Measurements from ENCODE around the gene NUPR1.
"Not testable (repeated sequence)": the region's sequence is repeated elsewhere in the genome, so short reads cannot be mapped to it uniquely, and the experiment has no call there.

NUPR1 gene

GRCh38 chr16:28553776-28554633, 15.2 kb upstream of the NUPR1 start, which contains the start of gene SGF29:
Gene SGF29, plus strand, starts transcription at chr16:28553920. Its CDS starts 27,150 bp downstream, at chr16:28581070.
- no peaks in the 10 kb centered on the region for H3K27me3 ChIP-seq (ENCODE audit: insufficient read depth, insufficient read length)
- TF ChIP-seq YY1 (IDR thresholded peaks at IDR 0.05; ENCODE audit: insufficient read depth, insufficient read length) (no peak), SUZ12 (IDR thresholded peaks at IDR 0.05; ENCODE audit: extremely low read depth, insufficient read depth, insufficient read length) (no peak), ZNF274 (IDR thresholded peaks at IDR 0.05; ENCODE audit: low read depth, low read length) (no peak)
- H3K4me1 ChIP-seq (ENCODE audit: insufficient read depth, insufficient read length), result peaks cover 2% of the 10 kb centered on the region
- peak; percentile 85 for DNase-seq (ENCODE audit: low read depth, low spot score)
- peak within 1 kb of the TSS; percentile 79 for H3K4me3 ChIP-seq (ENCODE audit: insufficient read length, low read depth)
- H3K36me3 ChIP-seq (ENCODE audit: insufficient read depth, insufficient read length, low read length), result peaks cover 18% of the 10 kb centered on the region
- H3K9ac ChIP-seq (ENCODE audit: insufficient read length, low read depth), result peak within 1 kb of the TSS; percentile 89
- no peaks in the 10 kb centered on the region for H3K9me3 ChIP-seq (ENCODE audit: insufficient read depth, low read length)

GRCh38 chr16:28549301-28549899, 10.6 kb upstream of the NUPR1 start:
- H3K27me3 ChIP-seq (ENCODE audit: insufficient read depth, insufficient read length), result no peaks in the 10 kb centered on the region
- TF ChIP-seq SUZ12 (IDR thresholded peaks at IDR 0.05; ENCODE audit: extremely low read depth, insufficient read depth, insufficient read length), result no peak
- TF ChIP-seq YY1 (IDR thresholded peaks at IDR 0.05; ENCODE audit: insufficient read depth, insufficient read length), result no peak
- TF ChIP-seq ZNF274 (IDR thresholded peaks at IDR 0.05; ENCODE audit: low read depth, low read length), result no peak
- no peak overlapping the region for H3K4me3 ChIP-seq (ENCODE audit: insufficient read length, low read depth)
- no peaks in the 10 kb centered on the region for H3K9me3 ChIP-seq (ENCODE audit: insufficient read depth, low read length)
- no peak overlapping the region for H3K9ac ChIP-seq (ENCODE audit: insufficient read length, low read depth)
- no peaks in the 10 kb centered on the region for H3K36me3 ChIP-seq (ENCODE audit: insufficient read depth, insufficient read length, low read length)
- no peak for DNase-seq (ENCODE audit: low read depth, low spot score)
- peaks cover 2% of the 10 kb centered on the region for H3K4me1 ChIP-seq (ENCODE audit: insufficient read depth, insufficient read length)

- DNase-seq (ENCODE audit: low read depth, low spot score), result no peak
- TF ChIP-seq YY1 (IDR thresholded peaks at IDR 0.05; ENCODE audit: insufficient read depth, insufficient read length), result no peak
- no peak for TF ChIP-seq ZNF274 (IDR thresholded peaks at IDR 0.05; ENCODE audit: low read depth, low read length)
- TF ChIP-seq SUZ12 (IDR thresholded peaks at IDR 0.05; ENCODE audit: extremely low read depth, insufficient read depth, insufficient read length), result no peak
- Histone ChIP-seq H3K36me3 (ENCODE audit: insufficient read depth, insufficient read length, low read length) (no peaks in the 10 kb centered on the region), H3K9ac (ENCODE audit: insufficient read length, low read depth) (no peak overlapping the region), H3K9me3 (ENCODE audit: insufficient read depth, low read length) (no peaks in the 10 kb centered on the region), H3K27me3 (ENCODE audit: insufficient read depth, insufficient read length) (no peaks in the 10 kb centered on the region), H3K4me1 (ENCODE audit: insufficient read depth, insufficient read length) (peaks cover 2% of the 10 kb centered on the region), H3K4me3 (ENCODE audit: insufficient read length, low read depth) (no peak overlapping the region)
Measured at GRCh38 chr16:28548306-28548802, 9.6 kb upstream of the NUPR1 start.

GRCh38 chr16:28546626-28547025, 7.9 kb upstream of the NUPR1 start:
- no peaks in the 10 kb centered on the region for H3K36me3 ChIP-seq (ENCODE audit: insufficient read depth, insufficient read length, low read length)
- no peak overlapping the region for H3K4me3 ChIP-seq (ENCODE audit: insufficient read length, low read depth)
- no peak for DNase-seq (ENCODE audit: low read depth, low spot score)
- no peaks in the 10 kb centered on the region for H3K27me3 ChIP-seq (ENCODE audit: insufficient read depth, insufficient read length)
- no peak overlapping the region for H3K9ac ChIP-seq (ENCODE audit: insufficient read length, low read depth)
- H3K4me1 ChIP-seq (ENCODE audit: insufficient read depth, insufficient read length), result peaks cover 2% of the 10 kb centered on the region
- no peaks in the 10 kb centered on the region for H3K9me3 ChIP-seq (ENCODE audit: insufficient read depth, low read length)
- TF ChIP-seq ZNF274 (IDR thresholded peaks at IDR 0.05; ENCODE audit: low read depth, low read length) (no peak), YY1 (IDR thresholded peaks at IDR 0.05; ENCODE audit: insufficient read depth, insufficient read length) (no peak), SUZ12 (IDR thresholded peaks at IDR 0.05; ENCODE audit: extremely low read depth, insufficient read depth, insufficient read length) (no peak)

GRCh38 chr16:28545964-28546363, 7.2 kb upstream of the NUPR1 start:
- DNase-seq (ENCODE audit: low read depth, low spot score); H3K9me3 ChIP-seq (ENCODE audit: insufficient read depth, low read length): not testable (repeated sequence)

GRCh38 chr16:28544998-28545397, 6.2 kb upstream of the NUPR1 start:
- no peaks in the 10 kb centered on the region for H3K36me3 ChIP-seq (ENCODE audit: insufficient read depth, insufficient read length, low read length)
- H3K4me3 ChIP-seq (ENCODE audit: insufficient read length, low read depth), result no peak overlapping the region
- no peak overlapping the region for H3K9ac ChIP-seq (ENCODE audit: insufficient read length, low read depth)
- peaks cover 2% of the 10 kb centered on the region for H3K4me1 ChIP-seq (ENCODE audit: insufficient read depth, insufficient read length)
- H3K9me3 ChIP-seq (ENCODE audit: insufficient read depth, low read length), result no peaks in the 10 kb centered on the region
- no peaks in the 10 kb centered on the region for H3K27me3 ChIP-seq (ENCODE audit: insufficient read depth, insufficient read length)
- no peak for DNase-seq (ENCODE audit: low read depth, low spot score)
- TF ChIP-seq ZNF274 (IDR thresholded peaks at IDR 0.05; ENCODE audit: low read depth, low read length) (no peak), SUZ12 (IDR thresholded peaks at IDR 0.05; ENCODE audit: extremely low read depth, insufficient read depth, insufficient read length) (no peak), YY1 (IDR thresholded peaks at IDR 0.05; ENCODE audit: insufficient read depth, insufficient read length) (no peak)

More at GRCh38 chr16:28545964-28546363, 7.2 kb upstream of the NUPR1 start:
- H3K4me1 ChIP-seq (ENCODE audit: insufficient read depth, insufficient read length); H3K4me3 ChIP-seq (ENCODE audit: insufficient read length, low read depth); H3K36me3 ChIP-seq (ENCODE audit: insufficient read depth, insufficient read length, low read length); H3K27me3 ChIP-seq (ENCODE audit: insufficient read depth, insufficient read length); H3K9ac ChIP-seq (ENCODE audit: insufficient read length, low read depth): not testable (repeated sequence)

GRCh38 chr16:28543072-28543471, 4.3 kb upstream of the NUPR1 start:
- H3K36me3 ChIP-seq (ENCODE audit: insufficient read depth, insufficient read length, low read length), result no peaks in the 10 kb centered on the region
- no peaks in the 10 kb centered on the region for H3K27me3 ChIP-seq (ENCODE audit: insufficient read depth, insufficient read length)
- no peak overlapping the region for H3K9ac ChIP-seq (ENCODE audit: insufficient read length, low read depth)
- H3K4me3 ChIP-seq (ENCODE audit: insufficient read length, low read depth), result no peak overlapping the region
- no peak for DNase-seq (ENCODE audit: low read depth, low spot score)
- H3K9me3 ChIP-seq (ENCODE audit: insufficient read depth, low read length), result no peaks in the 10 kb centered on the region
- TF ChIP-seq ZNF274 (IDR thresholded peaks at IDR 0.05; ENCODE audit: low read depth, low read length) (no peak), YY1 (IDR thresholded peaks at IDR 0.05; ENCODE audit: insufficient read depth, insufficient read length) (no peak), SUZ12 (IDR thresholded peaks at IDR 0.05; ENCODE audit: extremely low read depth, insufficient read depth, insufficient read length) (no peak)
- H3K4me1 ChIP-seq (ENCODE audit: insufficient read depth, insufficient read length), result no peaks in the 10 kb centered on the region

Data from NT2/D1 (cell line).